GM12878 (cell line): ENCODE data around the gene RABL6.

Experiments used
- MXI1 ChIP-seq: fragments of 150-350 bp; IDR thresholded peaks from 2 replicates; pipeline ENCODE4 v1.6.1; 2011; ENCODE audit warnings: low read depth, mild to moderate bottlenecking, inconsistent platforms, low read length, improper control_type of control experiment
- NFYB ChIP-seq: IDR thresholded peaks from 2 replicates; pipeline ENCODE4 v1.6.1; 2011; ENCODE audit warnings: low read depth, mild to moderate bottlenecking, low read length, improper control_type of control experiment, moderate library complexity; ENCODE audit not compliant: insufficient read depth
- TF ChIP-seq, protein P1 (sequence below), 3 experiments: IDR thresholded peaks in 2 of 3; conservative IDR thresholded peaks in 1 of 3; 2 replicates each; pipeline ENCODE4 v1.5.1; 2011; ENCODE audit warnings: low read depth in 3 of 3, low read length in 3 of 3, mild to moderate bottlenecking in 3 of 3, control low read depth in 2 of 3, moderate library complexity in 2 of 3, inconsistent platforms in 1 of 3, mixed read lengths in 1 of 3; ENCODE audit not compliant: control insufficient read depth in 2 of 3, insufficient read depth in 1 of 3; ENCODE audit errors: extremely low read depth in 1 of 3
- TF ChIP-seq, protein P2 (sequence below): fragments of 150-350 bp; IDR thresholded peaks from 2 replicates; pipeline ENCODE4 v1.6.1; 2014; ENCODE audit warnings: mild to moderate bottlenecking, low read depth, low read length

DNA sequence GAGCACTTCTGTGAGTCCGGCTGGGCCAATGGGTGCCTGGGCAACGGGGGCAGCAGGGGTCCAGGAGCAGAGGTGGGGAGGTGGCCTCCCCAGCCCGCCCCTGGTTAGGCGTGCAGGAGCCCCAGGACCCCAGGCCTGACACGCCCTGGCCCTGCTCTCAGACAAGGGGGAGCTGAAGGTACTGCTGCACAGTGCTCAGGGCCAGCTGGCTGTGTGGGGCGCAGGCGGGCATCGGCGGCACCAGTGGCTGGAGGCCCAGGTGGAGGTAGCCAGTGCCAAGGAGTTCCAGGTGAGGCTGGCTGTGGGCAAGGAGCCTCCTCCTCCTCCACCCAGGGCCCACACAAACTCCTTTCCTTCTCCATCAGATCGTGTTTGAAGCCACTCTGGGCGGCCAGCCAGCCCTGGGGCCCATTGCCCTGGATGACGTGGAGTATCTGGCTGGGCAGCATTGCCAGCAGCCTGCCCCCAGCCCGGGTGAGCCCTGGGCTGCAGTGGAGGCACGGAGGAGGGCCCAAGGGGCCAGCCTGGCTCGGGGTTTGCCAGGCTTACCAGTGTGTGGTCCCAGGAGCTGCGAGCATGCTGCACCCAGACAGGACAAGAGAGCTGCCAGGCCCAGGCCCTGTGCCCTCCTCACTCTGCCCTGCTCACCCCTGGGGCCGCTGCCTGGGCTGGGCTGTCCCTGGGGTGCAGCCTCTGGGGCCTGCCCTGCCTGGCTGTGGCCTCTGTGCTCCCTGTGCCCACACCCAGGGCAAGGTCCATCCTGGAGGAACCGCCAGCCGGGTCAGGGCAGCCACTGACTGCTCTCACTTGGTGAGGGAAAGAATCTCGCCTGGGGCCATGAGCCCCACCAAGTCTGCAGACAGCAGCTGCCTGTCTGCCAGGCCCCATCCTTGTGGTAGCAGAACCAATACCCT, 51.4 kb downstream of the RABL6 start:
- TF ChIP-seq, protein P1, sequence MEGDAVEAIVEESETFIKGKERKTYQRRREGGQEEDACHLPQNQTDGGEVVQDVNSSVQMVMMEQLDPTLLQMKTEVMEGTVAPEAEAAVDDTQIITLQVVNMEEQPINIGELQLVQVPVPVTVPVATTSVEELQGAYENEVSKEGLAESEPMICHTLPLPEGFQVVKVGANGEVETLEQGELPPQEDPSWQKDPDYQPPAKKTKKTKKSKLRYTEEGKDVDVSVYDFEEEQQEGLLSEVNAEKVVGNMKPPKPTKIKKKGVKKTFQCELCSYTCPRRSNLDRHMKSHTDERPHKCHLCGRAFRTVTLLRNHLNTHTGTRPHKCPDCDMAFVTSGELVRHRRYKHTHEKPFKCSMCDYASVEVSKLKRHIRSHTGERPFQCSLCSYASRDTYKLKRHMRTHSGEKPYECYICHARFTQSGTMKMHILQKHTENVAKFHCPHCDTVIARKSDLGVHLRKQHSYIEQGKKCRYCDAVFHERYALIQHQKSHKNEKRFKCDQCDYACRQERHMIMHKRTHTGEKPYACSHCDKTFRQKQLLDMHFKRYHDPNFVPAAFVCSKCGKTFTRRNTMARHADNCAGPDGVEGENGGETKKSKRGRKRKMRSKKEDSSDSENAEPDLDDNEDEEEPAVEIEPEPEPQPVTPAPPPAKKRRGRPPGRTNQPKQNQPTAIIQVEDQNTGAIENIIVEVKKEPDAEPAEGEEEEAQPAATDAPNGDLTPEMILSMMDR (IDR thresholded peaks at IDR 0.05 in 2 of 3, conservative IDR thresholded peaks at IDR 0.05 in 1 of 3; ENCODE audit: control insufficient read depth in 2 of 3, extremely low read depth in 1 of 3, insufficient read depth in 1 of 3, low read depth in 3 of 3, low read length in 3 of 3) = no peak
- TF ChIP-seq NFYB (no peak), MXI1 (no peak)
- TF ChIP-seq, protein P2, sequence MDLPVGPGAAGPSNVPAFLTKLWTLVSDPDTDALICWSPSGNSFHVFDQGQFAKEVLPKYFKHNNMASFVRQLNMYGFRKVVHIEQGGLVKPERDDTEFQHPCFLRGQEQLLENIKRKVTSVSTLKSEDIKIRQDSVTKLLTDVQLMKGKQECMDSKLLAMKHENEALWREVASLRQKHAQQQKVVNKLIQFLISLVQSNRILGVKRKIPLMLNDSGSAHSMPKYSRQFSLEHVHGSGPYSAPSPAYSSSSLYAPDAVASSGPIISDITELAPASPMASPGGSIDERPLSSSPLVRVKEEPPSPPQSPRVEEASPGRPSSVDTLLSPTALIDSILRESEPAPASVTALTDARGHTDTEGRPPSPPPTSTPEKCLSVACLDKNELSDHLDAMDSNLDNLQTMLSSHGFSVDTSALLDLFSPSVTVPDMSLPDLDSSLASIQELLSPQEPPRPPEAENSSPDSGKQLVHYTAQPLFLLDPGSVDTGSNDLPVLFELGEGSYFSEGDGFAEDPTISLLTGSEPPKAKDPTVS = no peak
